EL (cell line): ENCODE measurements around the gene THAP3.
"Not testable (repeated sequence)": the region's sequence is repeated elsewhere in the genome, so short reads cannot be mapped to it uniquely, and the experiment has no call there.

Experiments
- DNase-seq: peaks from one replicate; pipeline ENCODE4 v3.0.0-alpha.2; 2016

THAP3 gene

DNA sequence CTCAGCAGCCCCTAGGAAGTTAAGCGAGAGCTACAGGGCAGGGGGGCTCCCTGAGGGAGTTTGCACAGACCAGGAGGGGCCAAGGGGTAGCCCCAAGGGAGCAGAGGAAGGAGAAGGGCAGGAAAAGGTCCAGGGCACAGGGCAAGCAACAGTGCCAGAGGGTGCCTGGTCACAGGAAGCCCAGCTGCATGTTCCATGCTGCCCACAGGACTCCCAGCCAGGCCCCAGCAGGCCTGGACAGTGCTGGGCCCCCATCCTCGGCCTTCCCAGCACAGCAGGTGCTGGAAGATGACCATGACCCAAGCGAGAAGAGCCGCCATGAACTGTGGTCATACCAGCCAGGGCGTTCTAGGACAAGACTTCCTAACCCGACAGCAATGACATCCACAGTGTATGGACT, 33.0 kb upstream of the THAP3 start:
- no peak for DNase-seq

DNA sequence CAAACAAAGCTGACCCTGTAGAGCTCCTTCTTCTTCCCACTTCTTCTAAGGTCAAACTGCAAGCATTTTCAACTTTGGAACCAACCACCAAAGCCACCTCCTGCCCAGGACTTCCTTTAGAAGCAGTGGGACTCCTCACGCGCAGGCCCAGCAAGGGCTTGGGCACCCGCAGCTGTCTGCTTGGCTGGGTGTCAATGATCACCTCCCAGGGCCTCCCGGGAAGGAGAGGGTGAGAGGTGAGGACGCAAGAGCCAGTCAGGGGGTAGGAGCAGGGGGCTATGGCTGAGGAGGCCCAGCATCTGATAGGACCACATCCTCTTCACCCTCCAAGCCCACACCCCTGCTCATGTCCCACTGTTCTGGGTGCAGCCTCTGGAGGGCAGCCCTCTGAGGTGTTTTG, 32.2 kb upstream of the THAP3 start:
- DNase-seq: no peak

DNA sequence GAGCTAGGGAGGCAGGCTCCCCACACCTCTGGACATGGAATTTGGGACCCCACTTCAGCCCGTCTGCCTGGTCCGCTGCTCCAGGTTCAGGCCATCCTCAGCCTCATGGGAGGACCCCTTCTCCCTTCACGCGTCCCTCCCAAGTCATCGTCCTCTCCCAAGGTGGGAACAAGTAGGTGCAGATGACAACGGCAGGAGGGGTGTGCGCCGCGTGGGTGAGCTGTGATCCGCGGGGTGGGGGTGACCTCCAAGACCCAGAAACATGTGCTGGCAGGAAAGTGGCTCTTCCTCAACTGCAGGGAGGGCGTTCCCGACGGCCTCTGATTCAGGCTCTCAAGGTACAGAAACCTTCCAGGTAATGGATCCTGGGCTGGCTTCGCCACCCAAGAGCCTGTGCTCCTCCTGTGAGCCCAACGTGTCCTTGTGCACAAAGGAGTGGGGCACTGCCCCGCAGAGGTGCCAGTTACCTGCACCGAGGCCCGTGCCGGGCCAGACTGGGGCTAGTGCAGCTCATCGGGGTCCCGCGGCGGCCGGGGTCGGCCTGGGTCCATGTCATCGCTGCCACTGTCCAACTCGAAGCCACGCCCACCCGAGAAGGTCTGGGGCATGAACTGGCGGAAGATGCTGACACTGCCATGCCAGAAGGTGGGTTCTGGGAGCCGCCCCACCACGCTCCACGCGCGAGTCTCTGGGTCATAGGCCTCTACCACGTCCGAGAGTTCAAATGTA, 31.6 kb upstream of the THAP3 start:
- no peak for DNase-seq

DNA sequence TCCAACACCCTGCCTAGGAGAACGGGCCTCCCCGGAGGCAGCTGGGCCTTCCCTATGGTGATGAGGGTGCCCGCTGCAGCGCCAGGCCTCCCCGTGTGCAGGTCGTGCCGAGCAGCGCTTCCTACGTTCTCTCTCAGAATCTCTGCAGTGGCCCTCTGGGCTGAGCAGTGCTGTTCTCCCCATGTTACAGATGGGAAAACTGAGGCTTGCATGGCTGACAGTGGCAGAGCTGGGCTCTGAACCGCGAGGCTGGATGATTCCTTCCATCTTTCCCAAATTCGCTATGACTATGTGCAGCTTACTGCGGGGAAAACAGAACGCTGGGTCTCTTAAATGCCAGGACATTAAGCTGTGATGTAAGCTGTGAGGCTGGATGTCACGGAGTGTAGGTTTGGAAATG, 30.9 kb upstream of the THAP3 start:
- no peak for DNase-seq

DNA sequence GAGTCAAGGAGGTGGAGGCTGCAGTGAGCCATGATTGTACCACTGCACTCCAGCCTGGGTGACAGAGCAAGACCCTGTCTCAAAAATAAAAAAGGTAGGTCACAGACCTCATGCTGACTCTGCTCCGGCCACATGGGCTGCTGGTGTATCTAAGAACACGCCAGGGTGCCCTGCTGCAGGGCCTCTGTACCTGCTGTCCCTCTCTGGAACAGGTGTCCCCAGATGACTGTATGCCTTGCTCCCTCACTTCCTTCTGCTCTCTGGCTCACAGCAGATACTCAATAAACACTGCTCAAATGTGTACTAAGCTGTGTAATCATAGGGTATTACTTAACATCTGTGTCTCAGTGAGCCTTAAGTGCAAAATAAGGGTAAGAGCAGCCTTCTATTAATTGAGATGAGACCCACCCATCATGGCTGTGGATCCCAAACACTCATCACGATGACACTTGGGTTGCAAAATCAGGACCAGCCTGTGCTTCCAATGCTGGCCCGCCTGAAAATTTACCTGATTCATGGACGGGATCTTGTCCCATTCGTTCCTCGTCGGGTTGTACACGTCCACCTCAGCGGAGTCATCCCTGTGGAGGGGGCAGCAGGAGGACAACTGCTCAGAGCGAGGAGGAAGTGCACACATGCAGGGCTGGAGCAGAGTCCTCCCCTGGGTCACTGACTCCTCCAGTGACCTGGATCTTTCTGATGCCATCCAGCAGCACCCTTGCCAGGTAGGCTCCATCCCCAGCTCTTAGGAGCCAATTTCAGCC, 29.5 kb upstream of the THAP3 start:
- DNase-seq: no peak

DNA sequence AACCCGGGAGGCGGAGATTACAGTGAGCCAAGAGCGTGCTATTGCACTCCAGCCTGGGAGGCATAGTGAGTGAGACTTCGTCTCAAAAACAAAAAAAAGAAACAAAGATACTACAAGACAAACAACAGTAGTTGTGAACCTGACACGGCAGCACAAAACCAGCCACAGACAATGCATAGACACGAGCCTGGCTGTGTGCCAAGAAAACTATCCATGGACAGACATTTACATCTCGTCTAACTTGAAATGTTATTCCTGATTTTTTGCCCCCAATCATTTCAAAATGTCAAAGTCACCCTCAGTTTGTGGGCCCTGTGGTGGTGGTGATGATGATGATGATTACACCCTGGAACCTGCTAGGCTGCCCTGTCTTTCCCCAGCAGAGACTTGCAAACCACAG, 28.3 kb upstream of the THAP3 start:
- DNase-seq: no peak

DNA sequence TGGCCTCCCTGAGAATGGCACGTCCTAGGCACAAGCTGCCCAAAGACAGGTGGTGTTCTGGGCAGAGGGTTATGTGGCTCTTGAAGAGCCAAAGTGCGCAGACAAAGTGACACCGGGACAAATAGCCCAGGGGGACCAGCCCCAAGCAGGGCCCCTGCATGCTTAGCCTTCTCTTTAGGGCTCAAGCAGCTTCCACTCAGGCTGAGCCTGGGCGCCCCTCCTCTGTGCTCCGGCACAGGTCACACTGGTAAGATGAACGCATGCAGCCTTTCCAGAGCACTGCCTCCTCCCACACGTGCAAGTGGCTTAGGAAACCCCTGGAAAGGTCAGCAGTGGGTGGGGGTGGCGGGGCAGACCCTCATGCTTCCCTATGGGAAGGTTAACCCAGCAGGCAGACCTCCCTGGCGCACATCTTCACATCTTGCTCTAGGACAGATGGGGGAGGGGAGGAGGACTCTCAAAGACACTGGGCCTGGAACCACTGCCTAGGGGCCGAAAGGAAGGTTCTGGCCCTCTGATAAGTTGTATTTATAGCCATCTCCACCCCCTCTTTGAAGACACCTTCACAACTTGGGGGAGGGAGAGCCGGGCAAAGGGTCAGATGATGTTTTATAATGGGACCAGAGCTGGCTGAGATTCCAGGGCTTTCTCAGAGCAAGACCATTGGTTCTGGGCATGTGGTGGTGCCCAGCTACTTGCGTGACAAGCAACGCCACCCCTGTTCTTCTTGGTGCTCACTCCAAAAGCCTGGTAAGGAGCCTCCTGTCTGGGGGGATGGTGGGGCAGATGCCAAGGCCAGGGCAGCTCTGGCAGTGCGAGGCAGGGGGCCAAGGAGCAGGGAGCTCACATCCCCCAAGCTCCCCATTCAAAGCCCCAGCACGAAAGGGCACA, 27.5 kb upstream of the THAP3 start:
- DNase-seq: no peak

DNA sequence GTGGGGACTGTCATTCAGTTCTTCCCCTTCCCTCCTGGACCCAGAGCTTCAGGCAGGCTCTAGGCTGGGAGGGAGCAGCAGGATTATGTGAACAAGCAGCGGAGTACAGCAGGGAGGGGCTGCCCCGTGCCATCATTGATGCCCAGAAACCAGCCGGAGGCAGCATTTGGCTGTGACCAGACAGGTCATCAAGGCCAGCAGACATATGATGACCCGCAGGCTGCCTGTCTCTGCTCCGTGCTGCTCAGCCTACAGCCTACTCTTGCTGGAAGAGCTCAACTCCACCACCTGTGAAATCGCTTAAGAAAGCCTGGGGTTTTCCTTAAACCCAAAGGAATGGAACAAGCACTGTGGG, 26.9 kb upstream of the THAP3 start:
- no peak for DNase-seq

DNA sequence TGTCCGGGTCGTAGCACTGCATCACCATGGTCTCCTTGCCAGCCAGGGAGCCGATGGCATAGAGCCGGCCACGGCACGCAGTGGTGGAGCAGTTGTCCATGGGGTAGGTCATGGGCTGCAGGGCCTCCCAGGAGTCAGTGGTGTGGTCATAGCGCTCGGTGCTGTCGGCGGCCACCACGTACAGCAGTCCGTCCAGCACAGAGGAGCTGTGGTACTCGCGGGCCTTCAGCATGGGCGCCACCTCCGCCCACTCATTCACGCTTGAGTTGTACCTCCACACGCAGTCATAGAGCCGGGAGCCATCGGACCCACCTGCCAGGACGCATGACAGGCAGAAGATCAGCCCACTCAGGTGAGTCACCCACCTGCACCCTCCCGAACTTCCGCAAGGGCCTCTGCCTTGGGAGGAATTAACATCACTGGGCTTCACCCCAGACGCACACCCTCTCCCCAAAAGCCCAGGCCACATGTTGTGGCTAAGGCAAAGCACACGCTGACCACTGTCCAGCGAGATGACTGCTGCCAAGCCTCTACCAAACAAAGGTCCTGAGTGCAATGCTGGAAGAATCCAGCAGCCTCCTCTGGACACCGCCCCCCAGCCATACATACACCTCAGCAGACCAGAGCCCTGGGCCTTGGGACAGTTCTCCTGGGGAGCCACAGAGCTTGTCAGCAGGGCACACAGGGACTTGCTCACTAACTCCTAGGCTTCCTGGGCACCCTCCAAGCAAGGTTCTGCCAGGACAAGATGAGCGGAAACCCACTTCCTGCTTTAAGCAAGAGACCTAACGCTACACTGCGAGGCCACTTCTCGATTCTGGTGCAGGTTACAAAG, 25.3 kb upstream of the THAP3 start:
- no peak for DNase-seq

DNA sequence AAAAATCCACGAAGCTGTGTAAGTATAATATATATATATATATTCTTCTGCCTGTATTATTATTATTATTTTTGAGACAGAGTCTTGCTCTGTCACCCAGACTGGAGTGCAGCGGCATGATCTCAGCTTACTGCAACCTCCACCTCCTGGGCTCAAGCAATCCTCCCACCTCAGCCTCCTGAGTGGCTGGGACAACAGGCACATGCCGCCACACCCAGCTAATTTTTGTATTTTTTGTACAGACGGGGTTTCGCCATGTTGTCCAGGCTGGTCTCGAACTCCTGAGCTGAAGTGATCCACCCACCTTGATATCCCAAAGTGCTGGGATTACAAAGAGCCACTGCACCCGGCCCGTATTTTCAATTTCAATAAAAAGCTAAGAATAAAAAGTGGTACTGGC, 24.7 kb upstream of the THAP3 start:
- DNase-seq: not testable (repeated sequence)

DNA sequence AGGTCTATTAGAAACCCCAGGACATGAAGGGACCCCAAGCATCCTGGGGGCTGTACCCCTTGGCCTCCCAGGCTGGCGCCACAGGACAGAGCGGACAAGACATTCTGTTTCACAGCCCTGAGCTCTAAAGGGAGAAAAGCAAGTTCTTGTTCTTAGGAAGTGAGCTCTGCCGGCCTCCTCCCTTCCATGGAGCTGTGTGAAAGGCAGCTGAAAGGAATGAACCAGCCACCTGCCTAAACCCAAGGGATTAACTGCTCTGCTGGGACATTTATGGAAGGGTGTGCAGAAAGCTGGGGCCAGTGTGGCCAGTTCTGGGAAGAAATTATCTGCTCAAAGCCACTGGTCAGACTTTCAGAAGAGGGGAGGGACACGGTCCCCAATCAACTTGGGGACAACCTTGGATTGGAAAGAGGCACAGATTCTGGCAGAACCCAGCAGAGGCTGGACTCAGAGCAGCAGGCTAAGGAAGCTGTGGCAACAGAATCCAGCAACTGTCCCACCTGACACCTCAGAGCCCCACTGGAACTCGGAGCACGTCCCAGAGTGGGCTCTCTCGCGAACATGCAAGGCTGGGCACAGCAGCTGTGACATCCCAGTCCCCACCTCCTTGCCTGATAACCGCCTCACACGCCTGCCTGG, 24.1 kb upstream of the THAP3 start:
- no peak for DNase-seq

DNA sequence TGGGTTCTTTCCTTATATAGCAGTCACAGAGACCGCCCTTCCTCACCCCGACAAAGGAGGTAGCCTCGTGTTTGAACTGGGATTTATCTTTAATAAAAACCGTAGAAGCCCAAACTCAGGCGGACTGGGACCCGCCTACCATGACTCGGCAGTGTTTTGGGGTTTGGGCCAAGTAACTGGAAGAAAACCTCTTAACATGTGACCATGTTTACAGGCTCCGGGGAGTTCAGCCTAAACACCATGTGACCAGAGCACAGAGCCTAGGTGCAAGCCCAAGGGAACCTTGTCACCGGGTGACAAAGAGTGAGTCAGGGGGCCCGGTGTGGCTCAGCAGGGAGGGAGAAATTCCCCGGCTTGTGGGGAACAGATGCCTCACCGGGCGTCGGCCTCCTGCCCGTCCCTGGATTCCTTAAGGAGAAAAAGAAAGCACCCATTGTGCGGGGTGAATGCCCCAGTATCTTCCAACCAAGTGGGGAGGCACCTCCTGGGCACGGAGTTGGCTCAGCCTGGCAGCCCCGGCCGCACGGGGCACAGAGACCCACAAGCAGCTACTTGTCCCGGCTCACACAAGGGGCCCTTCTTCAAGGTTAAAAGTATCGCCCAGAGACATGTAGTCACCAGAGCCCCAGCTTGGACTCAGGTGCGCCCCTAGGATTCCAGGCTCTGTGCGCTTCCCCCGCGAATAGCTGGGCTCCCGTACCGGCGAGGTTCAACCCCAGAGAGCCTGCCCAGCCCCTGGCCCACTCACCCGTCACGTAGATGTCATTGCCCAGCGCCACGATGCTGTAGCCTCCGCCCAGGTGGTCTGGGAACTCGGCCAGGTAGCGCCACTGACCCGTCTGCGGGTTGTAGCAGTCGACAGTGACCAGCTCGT, 23.4 kb upstream of the THAP3 start:
- DNase-seq: peak; percentile 93

DNA sequence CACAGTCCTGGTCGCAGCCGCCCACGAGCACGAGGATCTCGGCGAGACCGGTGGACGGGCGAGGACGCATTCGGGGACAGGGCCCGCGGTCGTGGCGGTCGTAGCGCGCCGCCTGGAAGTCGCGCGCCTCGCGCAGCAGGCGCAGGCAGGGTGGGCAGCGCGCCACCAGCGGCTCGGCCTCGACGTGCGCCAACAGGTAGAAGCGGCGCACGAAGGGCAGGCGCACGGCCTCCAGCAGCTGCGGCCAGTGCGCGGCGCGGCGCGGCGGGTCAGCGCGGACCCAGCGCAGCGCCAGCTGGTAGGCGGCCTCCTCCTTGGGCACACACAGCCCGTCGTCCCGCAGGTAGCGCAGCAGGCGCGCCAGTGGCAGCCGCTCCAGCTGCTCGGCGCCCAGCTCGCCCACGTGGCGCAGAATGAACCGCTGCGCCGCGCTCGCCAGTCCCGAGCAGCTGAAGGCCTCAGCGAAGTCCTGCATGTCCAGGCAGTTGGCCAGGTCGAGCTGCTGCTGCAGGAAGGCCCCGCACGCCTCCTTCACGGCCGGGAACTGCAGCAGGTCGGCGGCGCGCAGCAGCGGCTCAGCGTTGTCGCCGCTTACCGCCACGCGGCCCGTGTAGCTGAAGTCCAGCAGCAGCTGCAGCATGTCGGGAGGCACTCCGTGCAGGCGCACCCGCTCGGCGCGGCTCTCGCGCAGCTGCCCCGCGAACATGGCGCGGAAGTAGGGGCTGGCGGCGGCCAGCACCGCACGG, 22.6 kb upstream of the THAP3 start:
- DNase-seq: no peak

DNA sequence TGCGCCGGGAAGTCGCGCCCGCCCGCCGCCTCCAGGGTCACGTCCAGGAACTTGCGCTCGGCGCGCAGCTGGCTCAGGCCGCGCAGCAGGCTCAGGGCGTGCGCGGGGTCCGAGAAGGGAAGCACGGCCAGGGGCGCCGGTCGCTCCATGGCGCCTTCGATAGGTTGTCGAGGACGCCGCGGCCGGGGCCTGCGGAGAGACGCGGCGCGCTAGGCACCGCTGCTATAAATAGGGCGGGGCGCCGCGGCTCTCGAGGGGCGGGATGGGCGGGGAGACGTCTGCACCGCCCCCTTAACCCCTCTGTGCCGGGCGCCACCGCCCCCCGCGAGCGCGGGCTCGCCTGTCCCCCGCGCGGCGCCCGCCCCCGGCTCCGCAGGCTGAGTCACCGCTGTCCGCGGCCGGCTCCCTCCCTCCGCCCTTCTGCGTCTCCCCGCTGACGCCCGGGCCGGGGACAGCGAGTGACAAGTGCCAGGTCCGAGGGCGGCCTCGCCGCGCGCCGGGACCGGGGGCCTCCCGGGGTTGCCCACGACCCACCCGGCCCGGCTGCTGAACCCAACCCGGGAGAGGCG, 21.9 kb upstream of the THAP3 start, which contains the start of gene KLHL21:
Gene KLHL21, minus strand, starts transcription at position 201 of the 569 bp plus-strand sequence. Its CDS starts 52 bp downstream, at position 149.
- peak; percentile 92 for DNase-seq

DNA sequence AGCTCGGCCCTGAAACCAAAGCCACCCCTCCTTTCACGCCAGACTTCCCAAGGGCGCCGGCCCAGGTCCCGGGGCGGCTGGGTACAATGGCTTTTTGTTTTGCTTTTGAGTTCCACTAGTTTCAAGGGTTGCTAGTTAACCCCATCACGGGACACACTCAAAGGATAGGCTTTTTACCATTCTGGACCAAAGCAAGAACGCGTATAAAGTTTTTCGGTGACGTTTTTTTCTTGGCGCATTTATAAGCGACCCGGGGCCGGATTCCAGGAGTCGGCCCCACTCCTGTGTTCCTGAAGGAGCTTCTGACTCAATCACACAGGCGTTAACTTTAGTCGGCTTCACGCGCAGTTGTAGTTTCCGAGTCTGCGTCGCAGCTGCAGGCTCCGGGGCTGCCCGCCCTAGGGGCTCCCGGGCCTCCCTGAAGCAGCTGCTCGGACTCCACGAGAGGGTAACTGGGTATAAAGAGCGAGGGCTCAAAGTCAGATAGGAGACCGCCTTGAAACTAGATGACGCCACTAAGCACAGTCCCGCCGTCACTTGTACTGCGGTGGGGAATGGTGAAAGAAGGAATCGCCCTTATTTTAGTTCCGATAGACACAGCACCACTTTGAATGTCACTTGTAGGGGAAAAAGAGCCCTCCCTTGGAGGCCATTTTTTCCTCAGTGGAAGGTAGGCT, 21.3 kb upstream of the THAP3 start:
- peak; percentile 75 for DNase-seq

DNA sequence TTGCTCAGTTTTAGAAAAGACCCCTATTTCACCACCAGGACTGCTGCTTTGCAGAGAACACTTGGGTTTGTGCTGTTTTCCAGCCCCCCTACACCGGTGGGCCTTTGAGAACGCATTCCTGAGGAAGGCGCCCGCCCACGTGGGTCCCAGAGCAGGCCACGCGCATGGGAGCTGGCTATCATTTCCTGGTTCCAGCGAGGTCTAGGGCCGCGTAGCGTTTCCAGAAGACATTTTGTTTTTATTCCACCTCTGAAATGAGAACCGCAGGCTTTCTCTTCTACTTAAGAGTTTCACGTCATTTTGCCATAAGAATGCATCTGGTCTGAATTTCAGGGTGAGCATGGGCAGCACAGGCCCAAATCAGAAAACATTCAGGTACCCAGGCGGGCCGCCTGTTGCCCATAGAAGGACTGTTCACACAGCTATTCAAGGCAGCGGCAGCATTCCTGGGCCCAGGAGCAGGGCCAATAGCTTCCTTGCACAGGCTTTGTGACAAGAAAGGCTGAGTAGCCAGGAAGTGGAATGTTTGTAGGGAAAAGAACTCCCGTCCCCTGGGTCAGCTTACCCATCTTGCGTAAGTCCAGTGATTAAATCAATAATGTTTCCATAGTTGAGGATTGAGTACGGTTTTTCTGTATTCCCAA, 20.6 kb upstream of the THAP3 start:
- DNase-seq: peak; percentile 80

DNA sequence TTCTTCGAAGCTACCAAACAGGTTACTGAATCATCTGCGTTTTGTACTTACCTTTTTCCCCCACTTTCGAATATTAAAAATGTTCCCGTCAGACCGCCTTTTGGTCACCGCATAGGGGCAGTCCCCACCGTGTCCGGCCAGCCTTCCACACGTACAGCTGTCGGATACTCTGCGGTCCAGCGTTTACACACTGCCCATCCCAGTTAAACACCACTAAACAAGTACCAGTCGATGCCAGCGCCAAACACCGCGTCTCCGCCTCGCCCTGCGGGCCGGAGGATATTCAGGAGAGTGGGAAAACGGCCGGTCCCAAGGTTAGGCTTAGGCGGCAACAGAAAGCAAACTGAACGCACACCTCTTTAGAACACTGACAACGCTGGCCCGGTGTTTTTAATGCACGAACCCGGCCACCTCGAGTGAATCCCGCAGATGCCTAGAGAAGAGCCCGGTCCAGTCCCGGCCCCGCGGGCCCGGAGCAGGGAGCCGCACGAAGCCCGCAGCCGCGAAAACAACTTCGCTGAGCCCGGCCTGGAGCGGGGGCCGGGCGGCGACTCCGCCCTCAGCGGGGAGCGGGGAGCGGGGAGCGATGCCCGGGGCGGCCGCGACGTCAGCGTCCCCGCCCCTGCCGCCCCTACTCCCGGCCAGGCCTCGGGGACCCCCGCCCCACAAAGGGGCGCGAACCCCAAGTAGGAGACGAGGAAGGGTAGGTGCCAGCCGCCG, 11.9 kb upstream of the THAP3 start:
- DNase-seq: peak; percentile 50
